ENCODE data around the gene P2RY8. TPM values are rescaled to one million over a fixed set of nuclear protein-coding genes. Genes with fewer than 3 reads are reported as not detected.
"Not testable (repeated sequence)": the region's sequence is repeated elsewhere in the genome, so short reads cannot be mapped to it uniquely, and the experiment has no call there.

The P2RY8 gene
- total RNA-seq, 2 donors from 2014 or later = 0.93 to 1.3 TPM

DNA sequence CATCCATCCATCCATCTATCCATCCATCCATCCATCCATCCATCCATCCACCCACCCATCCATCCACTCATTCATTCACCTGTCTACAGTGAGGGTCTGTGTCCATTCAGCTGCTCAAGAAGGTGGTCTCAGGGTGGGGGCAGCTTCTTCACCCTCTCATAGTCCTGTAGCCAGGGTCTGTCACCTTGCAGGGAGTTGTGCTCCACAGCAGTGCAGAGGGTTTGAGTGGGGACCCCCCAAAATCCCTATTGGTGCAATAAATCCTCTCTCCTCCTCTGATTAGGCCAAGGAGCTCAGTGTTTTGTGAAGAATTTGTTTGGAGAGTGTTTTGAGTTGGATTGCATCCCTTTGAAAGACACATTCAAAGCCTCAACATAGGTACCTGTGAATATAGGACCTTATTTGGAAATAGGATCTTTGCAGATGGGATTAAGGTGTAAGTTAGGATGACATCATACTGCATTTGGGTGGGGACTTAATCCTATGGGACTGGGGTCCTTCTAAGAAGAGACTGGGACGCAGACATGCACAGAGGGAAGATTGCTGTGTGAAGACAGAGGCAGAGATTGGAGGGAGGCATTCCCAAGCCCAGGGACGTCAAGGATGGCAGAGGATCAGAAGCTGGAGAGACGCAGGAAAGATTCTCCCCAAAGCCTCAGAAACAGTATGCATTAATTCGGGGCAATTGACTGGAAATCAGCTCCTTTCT, 12.0 kb downstream of the P2RY8 start:
- no peaks in the 10 kb centered on the region for H3K9me3 ChIP-seq
- no peaks in the 10 kb centered on the region for H3K27me3 ChIP-seq
- H3K4me3 ChIP-seq = no peak overlapping the region
- DNase-seq (ENCODE audit: low spot score) = peak; percentile 30
- no peak overlapping the region for H3K27ac ChIP-seq
- H3K4me1 ChIP-seq = no peaks in the 10 kb centered on the region
- no peaks in the 10 kb centered on the region for H3K36me3 ChIP-seq
- TF ChIP-seq, protein P1, sequence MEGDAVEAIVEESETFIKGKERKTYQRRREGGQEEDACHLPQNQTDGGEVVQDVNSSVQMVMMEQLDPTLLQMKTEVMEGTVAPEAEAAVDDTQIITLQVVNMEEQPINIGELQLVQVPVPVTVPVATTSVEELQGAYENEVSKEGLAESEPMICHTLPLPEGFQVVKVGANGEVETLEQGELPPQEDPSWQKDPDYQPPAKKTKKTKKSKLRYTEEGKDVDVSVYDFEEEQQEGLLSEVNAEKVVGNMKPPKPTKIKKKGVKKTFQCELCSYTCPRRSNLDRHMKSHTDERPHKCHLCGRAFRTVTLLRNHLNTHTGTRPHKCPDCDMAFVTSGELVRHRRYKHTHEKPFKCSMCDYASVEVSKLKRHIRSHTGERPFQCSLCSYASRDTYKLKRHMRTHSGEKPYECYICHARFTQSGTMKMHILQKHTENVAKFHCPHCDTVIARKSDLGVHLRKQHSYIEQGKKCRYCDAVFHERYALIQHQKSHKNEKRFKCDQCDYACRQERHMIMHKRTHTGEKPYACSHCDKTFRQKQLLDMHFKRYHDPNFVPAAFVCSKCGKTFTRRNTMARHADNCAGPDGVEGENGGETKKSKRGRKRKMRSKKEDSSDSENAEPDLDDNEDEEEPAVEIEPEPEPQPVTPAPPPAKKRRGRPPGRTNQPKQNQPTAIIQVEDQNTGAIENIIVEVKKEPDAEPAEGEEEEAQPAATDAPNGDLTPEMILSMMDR (IDR thresholded peaks at IDR 0.05) = no peak

DNA sequence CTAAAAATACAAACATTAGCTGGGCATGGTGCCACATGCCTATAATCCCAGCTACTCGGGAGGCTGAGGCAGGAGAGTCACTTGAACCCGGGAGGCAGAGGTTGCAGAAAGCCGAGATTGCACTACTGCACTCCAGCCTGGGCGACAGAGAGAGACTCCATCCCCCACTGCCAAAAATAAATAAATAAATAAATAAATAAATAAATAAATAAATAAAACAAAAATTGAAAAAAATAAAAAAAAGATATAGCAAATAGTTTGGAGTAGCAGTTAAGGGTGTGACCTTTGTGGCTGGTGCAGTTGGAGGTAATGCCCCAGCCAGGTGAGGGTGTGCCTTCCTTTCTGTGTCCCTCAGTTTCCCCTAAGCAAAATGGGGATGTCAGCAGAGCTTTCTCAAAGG, 14.1 kb downstream of the P2RY8 start:
- H3K36me3 ChIP-seq; H3K9me3 ChIP-seq; H3K27me3 ChIP-seq; H3K27ac ChIP-seq; H3K4me1 ChIP-seq; DNase-seq (ENCODE audit: low spot score); H3K4me3 ChIP-seq: not testable (repeated sequence)

GRCh38 chrX:1521459-1521956, 15.5 kb downstream of the P2RY8 start:
- H3K4me3 ChIP-seq = no peak overlapping the region

GRCh38 chrX:1520350-1520749, 16.6 kb downstream of the P2RY8 start:
- H3K4me3 ChIP-seq = no peak overlapping the region
- H3K9me3 ChIP-seq = no peaks in the 10 kb centered on the region
- no peak overlapping the region for H3K27ac ChIP-seq
- no peaks in the 10 kb centered on the region for H3K27me3 ChIP-seq
- no peaks in the 10 kb centered on the region for H3K4me1 ChIP-seq
- TF ChIP-seq, protein P1 (IDR thresholded peaks at IDR 0.05) = no peak
- H3K36me3 ChIP-seq = no peaks in the 10 kb centered on the region
- DNase-seq (ENCODE audit: low spot score) = no peak

More at GRCh38 chrX:1521459-1521956, 15.5 kb downstream of the P2RY8 start:
- Histone ChIP-seq H3K36me3 (no peaks in the 10 kb centered on the region), H3K9me3 (no peaks in the 10 kb centered on the region), H3K27me3 (no peaks in the 10 kb centered on the region), H3K4me1 (no peaks in the 10 kb centered on the region), H3K27ac (no peak overlapping the region)
- peak; percentile 58 for DNase-seq (ENCODE audit: low spot score)
- TF ChIP-seq, protein P1 (IDR thresholded peaks at IDR 0.05) = no peak

DNA sequence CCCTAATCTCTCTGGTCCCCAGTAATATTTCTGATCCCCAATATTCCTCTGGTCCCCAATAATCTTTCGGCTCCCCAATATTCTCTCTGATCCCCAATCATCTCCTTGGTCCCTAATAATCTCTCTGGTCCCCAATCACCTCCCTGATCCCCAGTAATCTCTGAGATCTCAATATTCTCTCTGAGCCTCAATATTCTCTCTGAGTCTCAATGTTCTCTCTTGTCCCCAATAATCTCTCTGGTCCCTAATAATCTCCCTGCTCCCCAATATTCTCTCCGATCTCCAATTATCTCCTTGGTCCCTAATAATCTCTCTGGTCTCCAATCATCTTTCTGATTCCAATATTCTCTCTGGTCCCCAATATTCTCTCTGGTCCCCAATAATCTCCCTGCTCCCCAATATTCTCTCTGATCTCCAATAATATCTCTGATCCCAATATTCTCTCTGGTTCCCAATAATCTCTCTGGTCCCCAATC, 17.9 kb downstream of the P2RY8 start:
- H3K4me1 ChIP-seq = no peaks in the 10 kb centered on the region
- no peak overlapping the region for H3K27ac ChIP-seq
- no peak overlapping the region for H3K4me3 ChIP-seq
- H3K36me3 ChIP-seq = no peaks in the 10 kb centered on the region
- H3K27me3 ChIP-seq = no peaks in the 10 kb centered on the region
- H3K9me3 ChIP-seq = no peaks in the 10 kb centered on the region
- TF ChIP-seq, protein P1 (IDR thresholded peaks at IDR 0.05) = no peak
- DNase-seq (ENCODE audit: low spot score) = no peak

DNA sequence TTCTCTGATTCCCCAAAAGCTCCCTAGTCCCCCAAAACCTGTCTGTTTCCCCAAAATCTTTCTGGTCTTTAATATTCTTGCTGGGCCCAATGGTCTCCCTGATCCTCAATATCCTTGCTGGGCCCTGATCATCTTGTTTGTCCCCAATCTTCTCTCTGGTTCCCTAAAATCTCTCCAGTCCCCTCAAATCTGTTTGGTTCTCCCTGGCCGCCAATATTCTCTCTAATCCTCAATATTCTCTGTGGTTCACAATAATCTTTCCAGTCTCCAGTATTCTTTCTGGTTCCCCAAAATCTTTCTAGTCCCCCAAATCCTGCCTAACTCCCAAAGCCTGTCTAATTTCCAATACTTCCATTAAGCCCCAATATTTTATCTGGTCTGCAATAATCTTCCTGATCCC, 18.5 kb downstream of the P2RY8 start:
- Histone ChIP-seq H3K27ac (no peak overlapping the region), H3K9me3 (no peaks in the 10 kb centered on the region), H3K4me1 (no peaks in the 10 kb centered on the region), H3K27me3 (no peaks in the 10 kb centered on the region), H3K36me3 (no peaks in the 10 kb centered on the region), H3K4me3 (no peak overlapping the region)
- DNase-seq (ENCODE audit: low spot score) = no peak
- TF ChIP-seq, protein P1 (IDR thresholded peaks at IDR 0.05) = no peak

Measured in right atrium auricular region (tissue), 2 donors.